Measurements from ENCODE around the gene FOXJ3.

DNA sequence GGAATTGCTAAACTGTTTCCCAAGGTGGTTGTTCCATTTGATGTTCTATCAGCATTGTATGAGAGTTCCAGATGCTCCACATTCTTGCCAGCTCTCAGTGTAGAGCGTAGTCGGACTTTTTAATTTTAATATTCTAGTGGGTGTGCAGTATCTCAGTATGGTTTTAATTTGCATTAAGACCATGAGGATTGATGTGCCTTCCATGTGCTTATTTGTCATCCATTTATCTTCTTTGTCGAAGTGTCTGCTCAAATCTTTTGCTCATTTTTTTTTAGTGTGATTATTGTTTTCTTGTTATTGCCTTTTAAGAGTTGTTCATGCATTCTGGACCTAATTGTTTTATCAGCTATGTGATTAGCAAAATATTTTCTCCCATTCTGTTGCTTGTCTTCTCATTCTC lies 195.6 kb downstream of the FOXJ3 start:
- no peak for TF ChIP-seq CTCF (IDR thresholded peaks at IDR 0.05; ENCODE audit: control extremely low read depth in 1 of 3, insufficient read depth in 1 of 3, low read depth in 1 of 3, low read length in 3 of 3)
- no peak for TF ChIP-seq CBX8 (IDR thresholded peaks at IDR 0.05; ENCODE audit: borderline replicate concordance, low read depth, low read length)
- TF ChIP-seq EZH2 (IDR thresholded peaks at IDR 0.05; ENCODE audit: low read depth, low read length, severe bottlenecking): no peak
- no peak for TF ChIP-seq RAD21 (IDR thresholded peaks at IDR 0.05 in 1 of 2, conservative IDR thresholded peaks at IDR 0.05 in 1 of 2; ENCODE audit: low read depth in 2 of 2, low read length in 2 of 2)
- no peak for TF ChIP-seq SIN3A (conservative IDR thresholded peaks at IDR 0.05 in 1 of 2, IDR thresholded peaks at IDR 0.05 in 1 of 2; ENCODE audit: low read depth in 1 of 2, low read length in 2 of 2)
- TF ChIP-seq POU5F1 (IDR thresholded peaks at IDR 0.05; ENCODE audit: low read depth, low read length): no peak
- no peak for TF ChIP-seq FOSL1 (IDR thresholded peaks at IDR 0.05; ENCODE audit: insufficient read depth, low read depth, low read length)
- TF ChIP-seq POLR2AphosphoS5 (IDR thresholded peaks at IDR 0.05; ENCODE audit: low read depth, low read length): no peak
- no peak for TF ChIP-seq NANOG (IDR thresholded peaks at IDR 0.05; ENCODE audit: insufficient read depth, low read depth, low read length, poor library complexity, severe bottlenecking)

All from H1 (cell line).